Measurements from ENCODE around the gene CXCL1. TPM values are rescaled to one million over a fixed set of nuclear protein-coding genes. Genes with fewer than 3 reads are reported as not detected.

Gene CXCL1
- total and polyA plus RNA-seq, 2 of the 13 experiments (the other 11 are each of a cell fraction or from before 2014, with no cell fraction given), result 0.15 TPM; not detected in 1

DNA sequence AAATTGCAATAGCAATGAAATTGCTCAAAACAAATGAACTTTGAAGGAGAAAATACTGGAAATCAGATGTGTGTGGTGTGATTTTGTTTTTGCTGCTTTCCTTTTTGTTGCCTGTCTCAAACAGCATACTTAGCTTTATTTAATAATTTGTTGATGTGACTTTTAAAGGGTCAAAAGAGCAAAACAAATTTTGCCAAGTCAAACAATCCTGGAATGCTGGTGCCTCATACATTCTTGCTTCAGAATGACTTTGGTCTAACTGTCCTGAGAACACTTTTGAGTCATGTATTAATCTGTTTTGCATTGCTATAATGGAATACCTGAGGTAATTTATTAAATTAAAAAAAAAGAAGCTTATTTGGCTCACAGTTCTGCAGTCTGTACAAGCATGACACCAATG, 12.7 kb upstream of the CXCL1 start (continued):
- TF ChIP-seq ARID5B (CRISPR knock-in tag; IDR thresholded peaks at IDR 0.05), result no peak

DNA sequence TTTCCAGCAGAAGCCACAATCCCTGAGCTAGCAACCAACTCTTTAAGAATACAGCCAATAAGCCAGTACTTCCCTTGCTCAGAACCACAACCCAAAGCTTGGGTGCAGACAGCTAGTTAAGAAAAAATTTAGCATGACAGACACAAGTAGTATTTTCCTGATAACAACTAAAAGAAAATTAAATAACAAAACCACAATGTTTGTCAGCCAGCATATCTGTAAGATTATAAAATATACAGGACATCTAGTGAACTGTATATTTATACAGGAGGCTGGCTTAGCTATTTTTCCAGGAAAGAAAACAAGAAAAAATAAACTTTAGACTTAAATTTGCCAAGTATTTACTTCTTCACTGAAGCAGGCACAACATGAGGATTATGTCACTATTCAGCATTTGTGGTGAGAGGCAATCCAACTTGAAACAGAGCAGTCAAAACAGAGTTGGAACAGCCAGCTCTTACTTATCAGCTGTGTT, 9.5 kb upstream of the CXCL1 start:
- Histone ChIP-seq H3K4me2 (ENCODE audit: low read depth, low read length) (no peak overlapping the region), H3K4me3 (replicated peaks in 1 of 3; ENCODE audit: insufficient read depth in 1 of 3, low read depth in 2 of 3, low read length in 3 of 3) (no peak overlapping the region), H3K9ac (ENCODE audit: insufficient read depth, low read depth, low read length) (no peak overlapping the region), H3K79me2 (ENCODE audit: insufficient read depth, low read length) (no peaks in the 10 kb centered on the region), H4K20me1 (ENCODE audit: insufficient read depth, low read length) (no peaks in the 10 kb centered on the region), H3K27ac (ENCODE audit: extremely low read length, insufficient read depth, low read length) (no peak overlapping the region), H3K4me1 (ENCODE audit: insufficient read depth, low read length) (no peaks in the 10 kb centered on the region), H3K9me3 (ENCODE audit: low read length) (no peaks in the 10 kb centered on the region), H3K27me3 (ENCODE audit: control insufficient read depth in 1 of 2, insufficient read depth in 2 of 2, low read length in 2 of 2) (0 out of 5 replicates have a peak, but pooled peaks cover 0 to 3% of the 10 kb centered on the region in 2 experiments), H2AFZ (ENCODE audit: low read length) (no peak overlapping the region), H3K36me3 (replicated peaks in 1 of 2; ENCODE audit: control insufficient read depth in 1 of 2, insufficient read depth in 2 of 2, low read length in 2 of 2) (no peaks in the 10 kb centered on the region)
- DNase-seq (ENCODE audit: low spot score) (no peak), ATAC-seq (no peak), FAIRE-seq (no peak)
- ChIA-PET POLR2A (no interaction called here), CTCF (ENCODE audit: low intra/inter-chr PET ratio, low total read pairs) (no interaction called here)
- TF ChIP-seq, protein P1, sequence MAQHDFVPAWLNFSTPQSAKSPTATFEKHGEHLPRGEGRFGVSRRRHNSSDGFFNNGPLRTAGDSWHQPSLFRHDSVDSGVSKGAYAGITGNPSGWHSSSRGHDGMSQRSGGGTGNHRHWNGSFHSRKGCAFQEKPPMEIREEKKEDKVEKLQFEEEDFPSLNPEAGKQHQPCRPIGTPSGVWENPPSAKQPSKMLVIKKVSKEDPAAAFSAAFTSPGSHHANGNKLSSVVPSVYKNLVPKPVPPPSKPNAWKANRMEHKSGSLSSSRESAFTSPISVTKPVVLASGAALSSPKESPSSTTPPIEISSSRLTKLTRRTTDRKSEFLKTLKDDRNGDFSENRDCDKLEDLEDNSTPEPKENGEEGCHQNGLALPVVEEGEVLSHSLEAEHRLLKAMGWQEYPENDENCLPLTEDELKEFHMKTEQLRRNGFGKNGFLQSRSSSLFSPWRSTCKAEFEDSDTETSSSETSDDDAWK (CRISPR knock-in tag; IDR thresholded peaks at IDR 0.05), result no peak
- TF ChIP-seq ETV6 (CRISPR knock-in tag; conservative IDR thresholded peaks at IDR 0.05) (no peak), AGO1 (IDR thresholded peaks at IDR 0.05; ENCODE audit: low read depth, low read length, poor library complexity, severe bottlenecking) (no peak), JDP2 (CRISPR knock-in tag; IDR thresholded peaks at IDR 0.05; ENCODE audit: borderline replicate concordance) (no peak), THAP9 (CRISPR knock-in tag; IDR thresholded peaks at IDR 0.05; ENCODE audit: borderline replicate concordance) (no peak), HNRNPH1 (optimal IDR thresholded peaks at IDR 0.05; ENCODE audit: low read depth, low read length) (no peak)
- TF ChIP-seq, protein P2, sequence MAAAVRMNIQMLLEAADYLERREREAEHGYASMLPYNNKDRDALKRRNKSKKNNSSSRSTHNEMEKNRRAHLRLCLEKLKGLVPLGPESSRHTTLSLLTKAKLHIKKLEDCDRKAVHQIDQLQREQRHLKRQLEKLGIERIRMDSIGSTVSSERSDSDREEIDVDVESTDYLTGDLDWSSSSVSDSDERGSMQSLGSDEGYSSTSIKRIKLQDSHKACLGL (CRISPR knock-in tag; IDR thresholded peaks at IDR 0.05), result no peak
- intact Hi-C loops (cut with micrococcal nuclease; ENCODE audit: unreplicated experiment), result loop anchor here (5.0 kb wide), 1 partner anchor 547 kb away; no protein-coding TSS in a partner anchor
- in situ Hi-C loops (cut with HindIII; ENCODE audit: extremely low pct_ligation_motif_present, low pct_unique_long_range_greater_than_20kb), result no loop called here
- no TSS peak for BruUV-seq (replicated peaks)

Data from HepG2 (cell line).